KOPT-K1 (cell line): ENCODE measurements around the gene NXNL2.

Experiments used
- H3K27ac ChIP-seq: fragments of 200-600 bp; sonication (generic); 2 replicates; pipeline ENCODE4 v1.5.1; 2016; ENCODE audit warnings: antibody characterized with exemption, mild to moderate bottlenecking, low read depth, low read length; ENCODE audit not compliant: poor library complexity, severe bottlenecking
- H3K36me3 ChIP-seq: fragments of 200-600 bp; sonication (generic); 2 replicates; pipeline ENCODE4 v1.5.1; 2017; ENCODE audit warnings: antibody characterized with exemption, mild to moderate bottlenecking, low read length, moderate library complexity; ENCODE audit not compliant: insufficient read depth
- H3K9me3 ChIP-seq: fragments of 200-600 bp; sonication (generic); 2 replicates; pipeline ENCODE4 v1.5.1; 2017; ENCODE audit warnings: antibody characterized with exemption, low read length, mild to moderate bottlenecking; ENCODE audit not compliant: insufficient read depth, poor library complexity, severe bottlenecking

Gene NXNL2

GRCh38 chr9:88523056-88523455 lies 11.9 kb upstream of the NXNL2 start:
- Histone ChIP-seq H3K9me3 (no peaks in the 10 kb centered on the region), H3K36me3 (no peaks in the 10 kb centered on the region), H3K27ac (no peak overlapping the region)

- H3K9me3 ChIP-seq: no peaks in the 10 kb centered on the region
- H3K27ac ChIP-seq: no peak overlapping the region
- no peaks in the 10 kb centered on the region for H3K36me3 ChIP-seq
Observed at GRCh38 chr9:88524911-88525310, 10.1 kb upstream of the NXNL2 start.

- H3K36me3 ChIP-seq: no peaks in the 10 kb centered on the region
- H3K9me3 ChIP-seq: no peaks in the 10 kb centered on the region
- no peak overlapping the region for H3K27ac ChIP-seq
Observed at GRCh38 chr9:88527618-88528017, 7.4 kb upstream of the NXNL2 start.

GRCh38 chr9:88528080-88528790 lies 6.7 kb upstream of the NXNL2 start:
- no peak overlapping the region for H3K27ac ChIP-seq
- H3K36me3 ChIP-seq: no peaks in the 10 kb centered on the region
- no peaks in the 10 kb centered on the region for H3K9me3 ChIP-seq

- H3K9me3 ChIP-seq: no peaks in the 10 kb centered on the region
- H3K27ac ChIP-seq: no peak overlapping the region
- H3K36me3 ChIP-seq: no peaks in the 10 kb centered on the region
Observed at GRCh38 chr9:88529496-88529895, 5.5 kb upstream of the NXNL2 start.

GRCh38 chr9:88530051-88530450 lies 4.9 kb upstream of the NXNL2 start:
- Histone ChIP-seq H3K27ac (no peak overlapping the region), H3K36me3 (no peaks in the 10 kb centered on the region), H3K9me3 (no peaks in the 10 kb centered on the region)

- no peak overlapping the region for H3K27ac ChIP-seq
Observed at GRCh38 chr9:88531920-88532698, 2.9 kb upstream of the NXNL2 start.

GRCh38 chr9:88533951-88534455 lies 975 bp upstream of the NXNL2 start:
- no peaks in the 10 kb centered on the region for H3K36me3 ChIP-seq
- H3K27ac ChIP-seq: no peak overlapping the region
- H3K9me3 ChIP-seq: no peaks in the 10 kb centered on the region

More at GRCh38 chr9:88531920-88532698, 2.9 kb upstream of the NXNL2 start:
- Histone ChIP-seq H3K9me3 (no peaks in the 10 kb centered on the region), H3K36me3 (no peaks in the 10 kb centered on the region)

- Histone ChIP-seq H3K27ac (no peak overlapping the region), H3K9me3 (no peaks in the 10 kb centered on the region), H3K36me3 (no peaks in the 10 kb centered on the region)
Observed at GRCh38 chr9:88535226-88536022, 446 bp downstream of the NXNL2 start.

GRCh38 chr9:88536023-88536324 lies 996 bp downstream of the NXNL2 start:
- Histone ChIP-seq H3K36me3 (no peaks in the 10 kb centered on the region), H3K27ac (no peak overlapping the region), H3K9me3 (no peaks in the 10 kb centered on the region)

GRCh38 chr9:88536951-88537760 lies 2.2 kb downstream of the NXNL2 start:
- Histone ChIP-seq H3K36me3 (no peaks in the 10 kb centered on the region), H3K27ac (no peak overlapping the region)

GRCh38 chr9:88537761-88538091 lies 2.7 kb downstream of the NXNL2 start:
- H3K27ac ChIP-seq: no peak overlapping the region
- H3K36me3 ChIP-seq: no peaks in the 10 kb centered on the region
- H3K9me3 ChIP-seq: no peaks in the 10 kb centered on the region

More at GRCh38 chr9:88536951-88537760, 2.2 kb downstream of the NXNL2 start:
- H3K9me3 ChIP-seq: no peaks in the 10 kb centered on the region

GRCh38 chr9:88538311-88539085 lies 3.5 kb downstream of the NXNL2 start:
- no peak overlapping the region for H3K27ac ChIP-seq
- H3K36me3 ChIP-seq: no peaks in the 10 kb centered on the region
- H3K9me3 ChIP-seq: no peaks in the 10 kb centered on the region

- no peaks in the 10 kb centered on the region for H3K36me3 ChIP-seq
- H3K27ac ChIP-seq: no peak overlapping the region
- no peaks in the 10 kb centered on the region for H3K9me3 ChIP-seq
Observed at GRCh38 chr9:88539246-88539645, 4.3 kb downstream of the NXNL2 start.
